Measurements from ENCODE around the gene CALCOCO1. TPM values are rescaled to one million over a fixed set of nuclear protein-coding genes. Genes with fewer than 3 reads are reported as not detected.

CALCOCO1 gene
- 119 TPM for total RNA-seq

DNA sequence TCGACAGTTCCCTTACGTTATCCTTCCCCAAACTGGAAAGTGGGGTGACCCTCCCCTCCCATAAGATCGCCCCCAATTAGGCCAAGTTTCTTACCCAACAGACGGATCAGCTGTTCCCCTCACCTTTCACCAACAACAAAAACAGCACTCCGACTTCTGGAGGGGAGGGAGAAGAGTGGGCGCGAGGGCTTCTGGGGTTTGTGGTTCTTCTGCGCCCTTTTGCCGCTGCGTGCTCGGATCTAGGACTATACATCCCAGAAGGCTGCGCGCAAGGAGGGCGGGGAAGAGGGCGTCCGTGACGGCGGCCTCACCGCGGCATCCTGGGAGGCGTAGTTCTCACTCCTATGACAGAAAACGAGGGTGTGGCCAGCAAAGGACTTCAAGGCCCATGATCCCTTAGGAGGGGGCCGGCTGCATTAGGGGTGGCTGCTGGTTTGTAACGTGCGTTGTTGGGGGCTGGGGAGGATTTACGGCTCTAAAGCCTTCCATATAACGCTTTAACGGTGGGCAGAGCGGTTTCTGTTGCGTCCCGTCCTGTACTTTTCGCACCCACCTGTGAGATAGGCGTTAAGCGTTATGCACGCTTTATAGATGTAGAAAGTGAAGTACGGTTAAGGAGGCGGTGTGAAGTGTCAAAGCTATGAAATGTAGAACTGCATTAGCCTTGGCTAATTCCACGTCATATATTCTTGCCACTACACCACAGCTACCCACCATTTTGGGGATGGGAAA is at the start of gene CALCOCO1:
TSS of gene CALCOCO1 (minus strand) at position 143 of the 732 bp plus-strand sequence. CDS start 2,210 bp downstream, outside the sequence.

DNA sequence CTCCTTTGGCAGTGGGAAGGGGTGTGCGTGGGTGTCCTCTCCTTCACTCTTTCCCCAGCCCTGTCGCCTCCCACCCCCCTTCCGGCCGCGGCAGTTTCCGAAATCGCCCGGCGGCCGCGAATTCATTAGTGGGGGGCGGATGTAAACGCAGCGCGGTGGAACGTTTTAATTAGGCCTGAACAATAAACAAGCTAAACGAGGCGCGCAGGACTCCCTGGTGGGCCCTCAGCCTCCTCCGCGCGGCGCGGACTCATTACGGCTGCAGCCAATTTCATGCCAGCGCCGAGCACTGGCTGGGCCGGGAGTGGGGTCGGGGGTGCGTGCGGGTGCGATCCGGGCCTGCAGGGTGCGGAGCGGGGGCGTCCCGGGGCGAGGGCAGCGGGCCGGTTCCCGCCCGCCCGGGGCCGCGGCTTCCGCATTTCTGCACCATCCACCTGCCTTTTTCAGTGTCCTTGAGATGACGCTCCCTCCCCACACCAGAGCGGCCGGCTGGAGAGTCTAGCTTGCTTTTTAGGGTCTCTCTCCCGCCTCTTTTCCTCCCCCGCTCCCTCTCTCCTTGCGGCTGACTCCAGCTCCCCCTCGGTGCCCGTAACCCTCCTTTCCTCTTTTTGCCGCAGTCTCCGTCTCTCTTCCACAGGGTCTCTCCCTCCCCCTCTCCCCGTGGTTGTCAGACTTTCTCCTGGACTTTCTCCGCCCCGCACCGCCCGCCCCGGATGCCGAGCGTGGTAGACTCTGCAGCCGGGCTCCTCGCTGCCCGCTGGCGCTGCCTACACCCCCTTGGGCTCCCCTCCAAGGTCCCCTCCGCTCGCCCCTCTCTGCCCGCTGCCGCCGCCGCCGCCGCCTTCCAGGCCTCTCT is 24.3 kb upstream of the CALCOCO1 start, which contains the start of gene CISTR:
TSS of gene CISTR (minus strand) at position 644 of the 856 bp plus-strand sequence.

GRCh38 chr12:53675701-53676607 is 51.3 kb downstream of the CALCOCO1 start, which contains the start of gene ATP5MC2:
TSS of gene ATP5MC2 (minus strand) at chr12:53676083. CDS start at chr12:53672614, 3,469 bp downstream.

Other genes with a start within 250 kb of the CALCOCO1 start
- 18.1 TPM for gene MAP3K12, start 228.0 kb downstream of the CALCOCO1 start, total RNA-seq
- gene TARBP2, start 226.2 kb downstream of the CALCOCO1 start, total RNA-seq: 32.9 TPM
- gene NPFF, start 220.0 kb downstream of the CALCOCO1 start, total RNA-seq: not detected
- gene ATF7, start 101.1 kb downstream of the CALCOCO1 start, total RNA-seq: 22.5 TPM
- gene ATP5MC2, start 51.4 kb downstream of the CALCOCO1 start, total RNA-seq: 324 TPM
- not detected for gene CISTR, start 24.5 kb upstream of the CALCOCO1 start, total RNA-seq
- gene HOXC13, start 211.4 kb upstream of the CALCOCO1 start, total RNA-seq: not detected
- not detected for gene HOXC12, start 227.5 kb upstream of the CALCOCO1 start, total RNA-seq
- 1.5 TPM for gene HOXC11, start 245.7 kb upstream of the CALCOCO1 start, total RNA-seq
- gene HOTAIR, start 247.5 kb upstream of the CALCOCO1 start, total RNA-seq: 0.99 TPM

Data from metanephros (tissue), 1 donor.